CD4-positive, alpha-beta memory T cell (primary cell): Measurements from ENCODE around the gene RHBDD1. TPM values are rescaled to one million over a fixed set of nuclear protein-coding genes. Genes with fewer than 3 reads are reported as not detected.

Experiments
- CTCF ChIA-PET: fragments of 350-600 bp; sonication (Branson Sonifier 250); formaldehyde crosslinking; loops from one replicate; lab custom pipeline; 2021; ENCODE audit warnings: inconsistent platforms; ENCODE audit not compliant: partially characterized antibody; lab: Charles Lee
- POLR2A ChIA-PET: fragments of 350-600 bp; sonication (Branson Sonifier 250); formaldehyde crosslinking; loops from one replicate; lab custom pipeline; 2021; ENCODE audit not compliant: partially characterized antibody; lab: Charles Lee
- DNase-seq, 5 donors: peaks; one replicate each; pipeline versions ENCODE4 v3.0.0 to v3.0.0-alpha.2; 2020 to 2022; ENCODE audit warnings: mixed read lengths in 1 of 5
- H3K27ac ChIP-seq: one replicate; pipeline ENCODE4 v1.7.0; 2013; ENCODE audit warnings: low read depth, low read length
- H3K27me3 ChIP-seq: 2 replicates; pipeline ENCODE4 v1.7.0; 2013; ENCODE audit warnings: mild to moderate bottlenecking, low read length, moderate library complexity; ENCODE audit not compliant: insufficient read depth
- H3K36me3 ChIP-seq: 2 replicates; pipeline ENCODE4 v1.7.0; 2013; ENCODE audit warnings: mild to moderate bottlenecking, low read length, moderate library complexity; ENCODE audit not compliant: insufficient read depth
- H3K4me1 ChIP-seq: 2 replicates; pipeline ENCODE4 v1.7.0; 2013; ENCODE audit warnings: mild to moderate bottlenecking, low read length, moderate library complexity; ENCODE audit not compliant: insufficient read depth
- H3K4me3 ChIP-seq, 2 donors: one replicate each; pipeline ENCODE4 v1.7.0; 2013; ENCODE audit warnings: low read length in 2 of 2, mild to moderate bottlenecking in 1 of 2
- H3K9me3 ChIP-seq, 2 donors: one replicate each; pipeline ENCODE4 v1.7.0; 2013; ENCODE audit warnings: low read length in 2 of 2, control low read depth in 1 of 2; ENCODE audit not compliant: control insufficient read depth in 1 of 2
- H3K27ac Mint-ChIP-seq, 7 donors: one replicate each; pipeline ENCODE4 v1.8.0; 2020 to 2021; ENCODE audit warnings: mixed read lengths in 7 of 7, mild to moderate bottlenecking in 6 of 7, inconsistent platforms in 3 of 7, moderate library complexity in 3 of 7
- H3K27me3 Mint-ChIP-seq, 2 donors: one replicate each; pipeline ENCODE4 v1.8.0; 2020 to 2021; ENCODE audit warnings: mixed read lengths in 2 of 2
- H3K36me3 Mint-ChIP-seq, 2 donors: one replicate each; pipeline ENCODE4 v1.8.0; 2020 to 2021; ENCODE audit warnings: mixed read lengths in 2 of 2, inconsistent platforms in 1 of 2, mild to moderate bottlenecking in 1 of 2
- H3K4me1 Mint-ChIP-seq, 4 donors: one replicate each; pipeline ENCODE4 v1.8.0; 2020 to 2021; ENCODE audit warnings: mixed read lengths in 4 of 4, mild to moderate bottlenecking in 1 of 4
- H3K4me3 Mint-ChIP-seq, 8 donors: one replicate each; pipeline ENCODE4 v1.8.0; 2020 to 2021; ENCODE audit warnings: mixed read lengths in 8 of 8, mild to moderate bottlenecking in 7 of 8, moderate library complexity in 6 of 8, inconsistent platforms in 3 of 8
- H3K9me3 Mint-ChIP-seq, 8 donors: one replicate each; pipeline ENCODE4 v1.8.0; 2020 to 2021; ENCODE audit warnings: mixed read lengths in 8 of 8, mild to moderate bottlenecking in 5 of 8, inconsistent platforms in 3 of 8, moderate library complexity in 1 of 8
- intact Hi-C: fragments of 100-400 bp; cut with micrococcal nuclease; formaldehyde crosslinking; loops from one replicate; pipeline ENCODE4 v1.15.1; 2023
- polyA plus RNA-seq, 2 donors: library from polyadenylated mRNA; unstranded; fragments of 300-500 nt; fragmentation: Illumina TruSeq; gene quantifications; one replicate each; pipeline ENCODE4 v1.2.3, GENCODE V29; 2021
- total RNA-seq, 2 experiments: library from RNA; stranded (reverse); gene quantifications; one replicate each; pipeline ENCODE4 v1.2.3, GENCODE V29; 2021

Gene RHBDD1
- total and polyA plus RNA-seq, 4 experiments from 2014 or later: 15.6 to 66.0 (median 40.7) TPM

DNA sequence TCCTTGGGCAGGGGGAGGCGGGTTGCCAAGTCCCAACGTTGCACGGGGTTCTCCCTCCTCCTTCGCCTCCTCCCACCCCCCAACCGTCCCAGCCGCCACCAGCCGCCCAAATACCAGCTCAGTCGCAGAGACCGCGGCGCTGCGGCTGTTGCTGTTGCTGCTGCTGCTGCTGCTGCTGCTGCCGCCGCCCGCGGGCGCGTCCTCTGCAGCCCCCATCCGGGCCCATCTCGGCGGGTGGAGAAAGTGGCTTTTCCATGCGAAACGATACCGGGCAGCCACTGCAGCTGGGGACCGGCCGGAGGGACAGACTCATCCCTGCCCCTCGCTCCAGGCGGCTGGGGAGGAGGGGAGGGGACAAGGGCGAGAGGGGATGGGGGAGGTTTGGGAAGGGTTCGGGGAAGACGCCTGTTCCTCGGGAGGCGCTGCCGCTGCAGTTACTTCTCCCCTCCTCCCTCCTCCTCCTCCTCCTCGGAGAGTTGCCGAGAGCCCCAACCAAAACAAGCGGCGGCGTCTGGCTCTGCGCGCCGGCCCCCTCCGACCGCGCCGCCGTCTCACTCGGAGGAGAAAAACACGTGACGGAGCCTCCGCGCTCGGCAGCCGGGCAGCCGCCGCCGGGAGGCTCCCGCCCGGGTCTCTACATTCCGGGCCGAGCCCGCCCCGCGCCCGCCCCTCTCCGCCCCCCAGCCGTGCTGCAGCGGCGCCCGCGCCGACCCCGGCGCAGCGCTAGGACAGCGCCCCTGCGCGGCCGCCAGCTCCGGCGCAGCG, 36.5 kb upstream of the RHBDD1 start, which contains the start of gene IRS1:
TSS of gene IRS1 (minus strand) at position 610 of the 765 bp plus-strand sequence. CDS start 1,082 bp downstream, outside the sequence.
- Histone ChIP-seq H3K27me3 (no peaks in the 10 kb centered on the region), H3K36me3 (no peaks in the 10 kb centered on the region), H3K4me1 (peaks cover 22% of the 10 kb centered on the region), H3K27ac (peak within 1 kb of the TSS; percentile 1), H3K4me3 (peak within 1 kb of the TSS; percentile 29 to 66), H3K9me3 (no peaks in the 10 kb centered on the region)
- intact Hi-C loops: loop anchor here (1.0 to 2.0 kb wide), 3 partner anchors 8 to 37 kb away; partner anchors contain the start of gene RHBDD1
- H3K36me3 Mint-ChIP-seq: no peaks in the 10 kb centered on the region
- H3K9me3 Mint-ChIP-seq: no peaks in the 10 kb centered on the region
- peak; percentile 46 to 66 (median 50) for DNase-seq
- H3K4me3 Mint-ChIP-seq: peak within 1 kb of the TSS; percentile 84 to 90 (median 88)
- ChIA-PET POLR2A (interaction anchor here (0.6 to 2.5 kb wide), 5 partner anchors 9 to 664 kb away, joined by 3 to 22 read pairs (median 12); partner anchors contain the start of gene RHBDD1), CTCF (interaction anchor here (0.8 to 6.3 kb wide), 13 partner anchors 9 to 909 kb away, joined by 3 to 59 read pairs (median 5); partner anchors contain the start of gene RHBDD1)
- peaks cover 18 to 35% (median 24%) of the 10 kb centered on the region in 4 donors for H3K4me1 Mint-ChIP-seq
- H3K27me3 Mint-ChIP-seq: peaks cover 4 to 11% of the 10 kb centered on the region in 2 donors
- H3K27ac Mint-ChIP-seq: peak within 1 kb of the TSS in 4 of 7 donors; percentile 42 to 84 (median 62)

DNA sequence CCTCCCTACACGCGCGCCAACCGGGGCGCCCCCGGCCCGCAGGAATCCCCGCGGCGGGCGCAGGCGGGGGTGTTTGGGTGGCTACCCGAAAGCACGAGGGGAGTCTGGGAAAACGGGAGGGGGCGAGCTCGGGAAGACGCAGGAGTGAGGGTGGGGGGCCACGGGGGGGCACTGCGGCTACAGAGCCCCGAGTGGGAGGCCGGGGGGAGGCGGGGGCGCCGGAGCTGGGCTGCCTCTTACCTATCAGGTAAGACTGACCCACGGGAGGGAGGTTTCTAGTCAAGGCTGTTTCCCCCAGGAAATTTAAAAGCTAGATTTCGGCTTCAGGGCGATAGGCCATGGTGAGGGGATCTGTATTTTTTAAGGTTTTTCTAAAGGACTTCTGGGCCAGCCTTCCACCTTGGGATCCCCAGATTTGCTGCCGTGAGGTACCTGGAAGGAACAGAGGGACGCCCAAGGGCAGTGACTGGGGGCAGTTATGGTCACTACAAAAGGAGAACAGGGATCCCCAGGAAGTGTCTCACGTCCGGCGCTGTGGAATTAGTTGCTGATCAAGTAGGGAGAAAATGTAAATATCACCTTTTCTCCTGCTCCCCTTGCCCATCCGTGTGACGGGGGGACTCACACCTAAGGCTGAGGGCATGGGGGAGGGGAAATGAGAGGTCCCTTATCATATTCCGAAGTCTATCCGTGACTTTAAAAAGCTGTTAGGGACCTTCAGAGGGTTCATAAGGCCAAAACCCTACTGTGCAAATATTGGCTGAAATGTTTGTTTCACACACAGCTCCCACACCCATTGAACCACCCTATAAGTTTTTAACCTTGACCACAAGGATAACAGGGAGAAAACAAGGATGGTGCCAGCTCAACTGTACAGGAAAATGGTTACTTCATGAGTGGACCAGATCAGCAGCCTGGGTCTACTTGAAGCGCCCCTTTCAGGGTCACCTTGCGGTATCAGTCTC, 35.6 kb upstream of the RHBDD1 start:
- intact Hi-C loops: loop anchor here (1.0 to 10.0 kb wide), 6 partner anchors 9 to 773 kb away; partner anchors contain the start of gene RHBDD1
- H3K36me3 Mint-ChIP-seq: no peaks in the 10 kb centered on the region
- H3K4me1 Mint-ChIP-seq: peaks cover 16 to 32% (median 22%) of the 10 kb centered on the region in 4 donors
- H3K27me3 Mint-ChIP-seq: peaks cover 4 to 14% of the 10 kb centered on the region in 2 donors
- no peak for DNase-seq
- ChIA-PET POLR2A (interaction anchor here (1.7 to 2.5 kb wide), 2 partner anchors 10 to 35 kb away, joined by 12 to 18 read pairs; partner anchors contain the start of gene RHBDD1), CTCF (interaction anchor here (0.7 to 6.3 kb wide), 13 partner anchors 10 to 1135 kb away, joined by 3 to 59 read pairs (median 4); no protein-coding TSS in a partner anchor)
- Histone ChIP-seq H3K4me3 (peak overlapping the region in 1 of 2 donors; percentile 10), H3K27ac (no peak overlapping the region), H3K4me1 (peaks cover 22% of the 10 kb centered on the region), H3K36me3 (no peaks in the 10 kb centered on the region), H3K27me3 (no peaks in the 10 kb centered on the region), H3K9me3 (no peaks in the 10 kb centered on the region)
- no peaks in the 10 kb centered on the region for H3K9me3 Mint-ChIP-seq
- H3K4me3 Mint-ChIP-seq: peak overlapping the region; percentile 68 to 88 (median 84)
- H3K27ac Mint-ChIP-seq: peak overlapping the region in 3 of 7 donors; percentile 51 to 75 (median 71)

DNA sequence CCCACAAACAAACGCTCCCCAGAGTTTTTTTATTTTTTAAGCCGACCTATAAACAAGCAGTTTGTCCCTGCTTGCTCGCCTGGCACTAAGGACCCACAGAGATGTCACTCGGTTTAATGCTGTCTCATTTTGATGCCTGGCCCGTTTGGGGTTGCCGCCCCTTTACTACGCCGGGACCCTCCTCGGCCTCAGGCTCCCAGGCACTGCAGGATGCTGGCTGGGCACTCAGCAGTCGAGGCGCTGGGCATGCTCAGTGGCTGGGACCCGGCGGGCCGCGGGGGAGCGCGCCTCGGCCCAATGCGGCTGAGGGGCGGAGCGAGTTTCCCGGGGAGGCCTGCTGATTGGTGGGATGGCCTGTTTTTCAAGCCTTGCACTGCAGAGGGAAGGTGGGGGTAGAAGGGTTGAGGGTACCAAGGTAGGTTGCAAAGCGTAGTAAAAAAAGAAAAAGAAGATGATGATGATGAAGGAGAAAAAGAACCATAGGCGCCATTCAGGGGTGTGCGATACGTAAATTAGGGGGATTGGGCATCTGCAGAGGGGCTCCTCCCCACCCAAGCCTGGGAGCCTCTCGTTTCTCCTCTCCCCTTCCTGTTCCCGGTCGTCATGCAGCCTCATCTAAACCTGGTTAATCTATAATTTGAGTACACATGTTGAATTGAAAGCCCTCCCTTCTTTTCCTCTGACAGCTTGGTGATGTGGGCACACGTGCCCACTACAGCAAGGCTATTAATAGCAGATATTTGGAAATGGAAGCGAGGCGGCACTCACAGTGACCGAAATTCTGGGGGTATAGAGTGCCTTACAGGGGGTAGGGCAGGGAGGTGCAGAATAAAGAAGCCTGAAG, 34.7 kb upstream of the RHBDD1 start:
- POLR2A ChIA-PET: interaction anchor here (1.7 to 2.5 kb wide), 2 partner anchors 11 to 34 kb away, joined by 12 to 18 read pairs; partner anchors contain the start of gene RHBDD1

DNA sequence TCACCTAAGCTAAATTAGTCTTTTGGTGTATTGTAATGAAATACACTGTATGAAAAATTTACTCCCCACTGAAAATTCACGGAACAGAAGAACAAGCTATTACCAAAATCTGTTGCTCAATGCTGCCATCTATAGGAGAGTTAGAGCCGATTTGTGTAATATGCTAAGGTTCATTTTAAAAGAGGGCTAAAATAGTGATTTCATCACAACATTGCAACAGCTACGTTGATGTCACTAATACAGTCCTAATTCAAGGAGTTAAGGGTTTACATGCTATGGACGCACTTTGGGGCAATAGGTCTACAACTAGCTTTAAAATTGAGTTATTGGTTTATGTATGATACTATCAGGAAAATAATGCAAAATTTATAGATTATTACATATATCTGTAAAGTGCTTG, 33.3 kb upstream of the RHBDD1 start:
- H3K27me3 Mint-ChIP-seq: peaks cover 14 to 20% of the 10 kb centered on the region in 2 donors
- no peak overlapping the region for H3K4me3 ChIP-seq
- no peaks in the 10 kb centered on the region for H3K36me3 ChIP-seq
- ChIA-PET CTCF (interaction anchor here (0.6 to 6.3 kb wide), 44 partner anchors 9 to 1519 kb away, joined by 3 to 59 read pairs (median 5); partner anchors contain the start of gene RHBDD1), POLR2A (interaction anchor here (0.7 to 1.8 kb wide), 4 partner anchors 10 to 34 kb away, joined by 3 to 7 read pairs (median 4); partner anchors contain the start of gene RHBDD1)
- DNase-seq: peak in 4 of 5 donors; percentile 64 to 70 (median 68)
- no peaks in the 10 kb centered on the region for H3K27me3 ChIP-seq
- H3K27ac ChIP-seq: no peak overlapping the region
- peaks cover 15 to 26% (median 22%) of the 10 kb centered on the region in 4 donors for H3K4me1 Mint-ChIP-seq
- peaks cover 22% of the 10 kb centered on the region for H3K4me1 ChIP-seq
- H3K27ac Mint-ChIP-seq: no peak overlapping the region
- no peaks in the 10 kb centered on the region for H3K9me3 Mint-ChIP-seq
- intact Hi-C loops: loop anchor here (1.0 to 10.0 kb wide), 8 partner anchors 33 to 1520 kb away; no protein-coding TSS in a partner anchor
- no peaks in the 10 kb centered on the region for H3K9me3 ChIP-seq
- peak overlapping the region in 1 of 8 donors; percentile 1 for H3K4me3 Mint-ChIP-seq
- no peaks in the 10 kb centered on the region for H3K36me3 Mint-ChIP-seq

More for the DNA sequence above, 34.7 kb upstream of the RHBDD1 start:
- CTCF ChIA-PET: interaction anchor here (0.9 to 6.3 kb wide), 18 partner anchors 9 to 1140 kb away, joined by 3 to 59 read pairs (median 7); partner anchors contain the start of gene RHBDD1
- peaks cover 5 to 14% of the 10 kb centered on the region in 2 donors for H3K27me3 Mint-ChIP-seq
- no peaks in the 10 kb centered on the region for H3K9me3 Mint-ChIP-seq
- H3K27ac Mint-ChIP-seq: peak overlapping the region in 5 of 7 donors; percentile 51 to 77 (median 71)
- no peaks in the 10 kb centered on the region for H3K36me3 Mint-ChIP-seq
- Histone ChIP-seq H3K36me3 (no peaks in the 10 kb centered on the region), H3K4me3 (peak overlapping the region in 1 of 2 donors; percentile 10), H3K27ac (no peak overlapping the region), H3K4me1 (peaks cover 22% of the 10 kb centered on the region), H3K9me3 (no peaks in the 10 kb centered on the region), H3K27me3 (no peaks in the 10 kb centered on the region)
- DNase-seq: peak; percentile 31 to 61 (median 36)
- H3K4me3 Mint-ChIP-seq: peak overlapping the region; percentile 68 to 88 (median 86)
- intact Hi-C loops: loop anchor here (5.0 to 10.0 kb wide), 3 partner anchors 184 to 774 kb away; no protein-coding TSS in a partner anchor
- H3K4me1 Mint-ChIP-seq: peaks cover 16 to 31% (median 22%) of the 10 kb centered on the region in 4 donors

DNA sequence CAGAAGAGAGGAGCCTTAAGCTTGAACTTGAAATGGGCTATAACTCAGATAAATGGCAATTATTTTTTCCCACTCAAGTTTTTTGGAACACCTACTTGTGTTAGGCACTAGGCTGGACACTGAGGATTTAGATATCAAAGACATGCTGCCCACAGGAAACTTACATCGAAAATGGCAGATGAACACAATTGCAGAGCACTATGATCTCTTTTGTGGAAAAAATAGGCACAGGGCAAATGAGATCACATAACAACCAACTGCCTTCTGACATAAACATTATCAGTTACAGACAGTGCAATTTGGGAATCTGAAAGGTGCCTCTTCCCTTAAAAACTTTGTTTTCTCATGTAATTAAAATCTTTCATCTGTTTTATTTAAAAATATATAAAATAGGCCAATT, 32.4 kb upstream of the RHBDD1 start:
- H3K4me3 Mint-ChIP-seq: no peak overlapping the region
- no peak overlapping the region for H3K27ac Mint-ChIP-seq
- ChIA-PET POLR2A (interaction anchor here (1.8 kb wide), 1 partner anchor 32 kb away, joined by 7 read pairs; no protein-coding TSS in a partner anchor), CTCF (interaction anchor here (0.6 to 6.3 kb wide), 25 partner anchors 8 to 1147 kb away, joined by 3 to 59 read pairs (median 5); partner anchors contain the start of gene RHBDD1)
- H3K4me1 Mint-ChIP-seq: peaks cover 15 to 23% (median 18%) of the 10 kb centered on the region in 4 donors
- Histone ChIP-seq H3K4me3 (no peak overlapping the region), H3K27me3 (no peaks in the 10 kb centered on the region), H3K4me1 (peaks cover 18% of the 10 kb centered on the region), H3K36me3 (no peaks in the 10 kb centered on the region), H3K9me3 (no peaks in the 10 kb centered on the region), H3K27ac (no peak overlapping the region)
- H3K9me3 Mint-ChIP-seq: no peaks in the 10 kb centered on the region
- no peak for DNase-seq
- intact Hi-C loops: loop anchor here (2.0 to 10.0 kb wide), 4 partner anchors 181 to 1521 kb away; no protein-coding TSS in a partner anchor
- no peaks in the 10 kb centered on the region for H3K36me3 Mint-ChIP-seq
- H3K27me3 Mint-ChIP-seq: peaks cover 22 to 28% of the 10 kb centered on the region in 2 donors
